ENCODE measurements around the gene LHX3.
A peak's percentile ranks its signal among the peaks of the same experiment; 100 is the strongest.

LHX3 gene

GRCh38 chr9:136204838-136205706 lies at the start of gene LHX3:
LHX3 (minus strand) TSS chr9:136205128; CDS start chr9:136205012, 116 bp downstream.
- no peak for DNase-seq (ENCODE audit: extremely low read depth in 1 of 2, low read depth in 1 of 2)

GRCh38 chr9:136253246-136254130 lies 48.6 kb upstream of the LHX3 start:
- no peak for DNase-seq (ENCODE audit: extremely low read depth in 1 of 2, low read depth in 1 of 2)

- DNase-seq (ENCODE audit: extremely low read depth in 1 of 2, low read depth in 1 of 2) = no peak
Observed at GRCh38 chr9:136252846-136253245, 47.9 kb upstream of the LHX3 start.

DNA sequence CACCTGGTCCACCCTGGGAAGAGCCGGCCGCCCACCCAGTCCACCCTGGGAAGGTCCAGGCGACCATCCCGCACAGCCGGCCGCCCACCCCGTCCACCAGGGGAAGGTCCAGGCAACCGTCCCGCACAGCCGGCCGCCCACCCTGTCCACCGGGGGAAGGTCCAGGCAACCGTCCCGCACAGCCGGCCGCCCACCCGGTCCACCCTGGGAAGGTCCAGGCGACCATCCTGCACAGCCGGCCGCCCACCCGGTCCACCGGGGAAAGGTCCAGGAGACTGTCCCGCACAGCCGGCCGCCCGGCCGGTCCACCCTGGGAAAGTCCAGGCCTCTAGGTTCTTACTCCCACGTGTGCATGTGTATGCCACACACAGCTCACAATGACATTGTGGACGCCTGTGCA lies 47.4 kb upstream of the LHX3 start:
- DNase-seq (ENCODE audit: extremely low read depth in 1 of 2, low read depth in 1 of 2) = no peak

DNA sequence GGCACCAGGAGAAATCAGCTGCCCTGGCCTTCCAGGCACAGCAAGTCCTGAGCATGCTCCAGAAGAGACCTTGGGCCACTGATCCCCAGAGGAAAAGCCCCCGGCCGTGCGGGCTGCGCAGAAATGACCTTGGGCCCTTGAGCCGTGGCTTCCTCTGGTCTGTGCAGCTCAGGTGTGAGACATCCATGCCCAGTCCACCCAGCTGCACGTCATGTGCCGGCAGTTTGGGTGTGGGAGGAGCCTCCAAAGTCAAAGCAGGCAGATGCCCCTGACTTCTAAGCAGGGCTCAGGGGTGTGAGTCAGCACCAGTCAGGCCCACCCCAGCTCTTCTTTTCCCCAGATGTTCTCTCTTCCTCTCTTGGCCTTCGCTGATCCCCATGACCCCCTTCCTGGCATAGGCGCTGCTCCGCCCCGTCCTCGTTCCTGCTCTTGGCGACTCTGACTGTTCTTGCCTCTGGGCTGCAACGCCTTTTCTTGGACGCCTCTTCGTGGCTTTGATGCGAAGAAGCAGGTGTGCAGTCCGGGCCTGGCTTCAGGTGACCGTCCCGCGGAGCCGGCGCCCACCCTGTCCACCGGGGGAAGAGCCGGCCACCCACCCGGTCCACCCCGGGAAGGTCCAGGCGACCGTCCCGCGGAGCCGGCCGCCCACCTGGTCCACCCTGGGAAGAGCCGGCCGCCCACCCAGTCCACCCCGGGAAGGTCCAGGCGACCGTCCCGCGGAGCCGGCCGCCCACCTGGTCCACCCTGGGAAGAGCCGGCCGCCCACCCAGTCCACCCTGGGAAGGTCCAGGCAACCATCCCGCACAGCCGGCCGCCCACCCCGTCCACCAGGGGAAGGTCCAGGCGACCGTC lies 46.6 kb upstream of the LHX3 start:
- DNase-seq (ENCODE audit: extremely low read depth in 1 of 2, low read depth in 1 of 2) = no peak

GRCh38 chr9:136250676-136251075 lies 45.7 kb upstream of the LHX3 start:
- DNase-seq (ENCODE audit: extremely low read depth in 1 of 2, low read depth in 1 of 2) = no peak

DNA sequence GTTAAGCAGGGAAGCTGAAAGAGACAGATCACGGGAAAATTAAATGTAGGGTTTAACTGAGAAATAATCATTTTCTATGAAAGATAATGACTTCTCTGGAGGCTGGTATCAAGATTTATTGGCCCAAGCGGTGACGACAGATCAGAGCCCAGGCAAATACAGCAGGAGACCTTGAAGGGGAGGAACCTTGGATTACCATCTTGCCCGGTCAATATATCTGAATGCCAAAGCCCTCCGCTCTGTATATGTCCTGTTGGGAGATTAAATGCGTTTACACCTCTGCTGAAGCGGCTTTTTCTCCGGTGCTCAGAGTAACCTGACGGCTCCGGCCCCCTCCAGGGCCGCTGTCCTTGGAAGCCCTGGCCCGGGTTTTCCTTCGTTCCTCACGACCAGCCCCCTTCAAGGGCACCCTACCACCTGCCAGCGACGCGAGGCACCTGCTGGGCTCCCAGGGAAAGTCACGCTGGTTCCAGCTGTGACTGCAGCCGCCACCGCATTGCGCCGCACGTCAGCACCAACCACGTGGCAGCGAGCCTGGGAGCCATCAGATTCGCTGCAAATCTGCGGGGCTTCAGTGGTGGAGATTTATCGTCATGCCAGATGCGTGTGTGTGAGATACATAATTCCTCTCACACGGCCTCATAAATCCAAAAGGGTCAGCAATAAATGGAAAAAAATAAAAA lies 45.1 kb upstream of the LHX3 start:
- no peak for DNase-seq (ENCODE audit: extremely low read depth in 1 of 2, low read depth in 1 of 2)

- no peak for DNase-seq (ENCODE audit: extremely low read depth in 1 of 2, low read depth in 1 of 2)
Observed at GRCh38 chr9:136248951-136249876, 44.3 kb upstream of the LHX3 start.

DNA sequence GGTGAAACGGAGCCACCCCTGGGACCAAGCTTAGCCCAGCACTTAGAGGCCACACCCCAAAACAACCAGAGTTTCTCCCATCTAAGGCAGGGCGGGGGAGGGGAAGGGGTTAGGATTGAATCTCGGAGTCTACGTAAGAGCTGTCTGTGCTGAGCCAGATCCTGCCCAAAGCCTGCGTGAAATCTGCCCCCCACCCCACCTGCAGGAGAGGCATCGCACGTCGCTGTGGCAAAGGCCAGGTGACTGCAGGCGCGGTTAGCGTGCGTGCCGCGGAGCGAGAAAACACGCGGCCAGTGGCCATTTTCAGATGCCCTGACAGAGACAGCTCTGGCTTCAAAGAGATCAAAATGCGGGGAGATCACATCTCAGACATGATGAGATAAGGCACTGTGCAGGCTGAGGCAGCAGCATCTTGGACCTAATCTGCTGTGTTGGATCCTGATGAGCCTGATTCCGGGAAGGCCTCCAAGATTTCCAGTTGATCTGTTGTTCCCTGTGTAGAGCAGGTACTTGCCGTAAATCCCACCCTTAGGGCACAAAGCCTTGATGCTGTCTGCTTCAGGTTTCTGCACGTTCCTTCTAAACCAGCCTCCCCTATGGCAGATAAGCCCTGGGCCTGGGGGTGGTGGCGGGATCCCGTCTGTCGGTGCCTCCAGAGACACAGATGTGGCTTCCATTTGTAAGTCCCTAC lies 43.2 kb upstream of the LHX3 start:
- DNase-seq (ENCODE audit: extremely low read depth in 1 of 2, low read depth in 1 of 2) = no peak

- no peak for DNase-seq (ENCODE audit: extremely low read depth in 1 of 2, low read depth in 1 of 2)
Observed at GRCh38 chr9:136247551-136247916, 42.6 kb upstream of the LHX3 start.

GRCh38 chr9:136246849-136247550 lies 42.1 kb upstream of the LHX3 start:
- DNase-seq (ENCODE audit: extremely low read depth in 1 of 2, low read depth in 1 of 2) = no peak

DNA sequence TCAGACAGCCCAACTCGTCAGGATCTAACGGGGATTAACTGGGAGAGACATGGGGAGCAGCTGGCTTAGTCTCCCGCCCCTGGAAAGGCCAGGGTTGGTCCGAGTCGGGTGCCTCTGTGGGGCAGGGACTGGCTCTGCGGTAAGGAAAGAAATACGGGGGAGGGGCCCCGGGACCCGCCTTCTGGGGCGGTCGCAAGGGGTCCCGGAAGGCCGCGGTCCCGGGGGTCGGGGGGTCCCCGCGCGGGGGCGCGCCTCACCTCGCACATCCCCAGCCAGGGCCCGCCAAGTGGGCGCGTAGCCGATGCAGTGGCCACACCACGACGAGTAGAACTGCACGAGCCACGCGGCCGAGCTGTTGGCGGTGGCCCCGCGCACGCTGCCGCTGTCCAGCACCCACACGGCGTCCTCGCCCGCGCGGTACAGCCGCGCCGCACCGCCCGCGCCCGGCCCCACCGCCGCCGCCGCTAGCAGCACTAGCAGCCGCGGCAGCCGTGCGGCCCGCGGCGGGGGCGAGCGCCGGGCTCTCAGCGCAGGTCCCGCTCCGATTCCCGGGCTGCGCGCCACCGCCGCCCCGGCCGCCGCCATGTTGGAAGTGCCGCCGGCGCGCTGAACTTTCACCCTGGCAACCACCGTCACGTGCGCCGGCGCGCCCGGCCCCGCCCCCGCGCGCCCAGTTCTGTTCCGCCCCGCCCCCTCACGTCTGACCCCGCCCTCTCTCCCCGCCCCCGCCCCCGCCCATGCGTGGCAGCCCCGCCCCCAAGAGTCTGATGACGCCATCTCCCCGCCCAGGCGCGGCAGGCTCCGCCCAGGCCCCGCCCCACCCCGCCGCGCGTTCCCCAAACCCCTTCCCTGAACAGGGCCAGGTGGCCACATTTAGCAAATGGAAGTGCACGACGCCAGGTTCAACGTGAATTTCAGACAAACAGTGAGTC lies 40.6 kb upstream of the LHX3 start, which contains the start of gene QSOX2:
TSS of gene QSOX2 (minus strand) at position 594 of the 932 bp plus-strand sequence. CDS start at position 585, 9 bp downstream.
- DNase-seq (ENCODE audit: extremely low read depth in 1 of 2, low read depth in 1 of 2) = peak; percentile 47 to 82

DNA sequence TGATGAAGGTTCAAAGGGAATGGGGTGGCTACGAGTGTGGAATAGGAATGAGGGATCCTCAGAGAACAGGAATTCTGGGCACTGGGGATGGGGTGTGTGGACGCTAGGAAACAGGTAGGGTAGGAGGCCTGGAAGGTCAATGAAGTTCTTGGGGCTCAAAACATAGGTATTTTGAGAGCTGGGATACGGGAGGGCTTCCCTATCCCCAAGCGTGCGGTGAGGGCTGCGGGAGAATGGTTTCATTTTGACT lies 40.0 kb upstream of the LHX3 start:
- DNase-seq (ENCODE audit: extremely low read depth in 1 of 2, low read depth in 1 of 2) = no peak

GRCh38 chr9:136244122-136244968 lies 39.4 kb upstream of the LHX3 start:
- DNase-seq (ENCODE audit: extremely low read depth in 1 of 2, low read depth in 1 of 2) = no peak

DNA sequence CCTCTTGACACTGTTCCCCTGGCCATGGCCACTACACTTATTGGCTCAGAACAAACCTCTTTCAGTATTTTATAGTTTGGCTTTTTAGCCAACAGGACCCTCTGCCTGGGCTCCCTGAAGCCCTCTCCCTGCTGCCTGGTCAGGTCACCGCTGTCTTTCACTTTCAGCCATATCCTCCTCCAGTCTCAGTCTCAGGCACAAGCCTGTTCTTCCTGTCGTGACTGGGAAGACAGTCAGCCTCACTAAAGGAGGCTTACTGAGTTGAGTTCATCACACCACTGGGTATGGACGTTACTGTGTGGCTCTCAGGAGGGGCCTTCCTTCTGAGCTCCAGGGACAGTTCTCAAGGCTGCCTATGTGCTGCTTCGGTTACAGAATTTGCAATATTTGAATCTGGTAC lies 38.7 kb upstream of the LHX3 start:
- DNase-seq (ENCODE audit: extremely low read depth in 1 of 2, low read depth in 1 of 2) = no peak

DNA sequence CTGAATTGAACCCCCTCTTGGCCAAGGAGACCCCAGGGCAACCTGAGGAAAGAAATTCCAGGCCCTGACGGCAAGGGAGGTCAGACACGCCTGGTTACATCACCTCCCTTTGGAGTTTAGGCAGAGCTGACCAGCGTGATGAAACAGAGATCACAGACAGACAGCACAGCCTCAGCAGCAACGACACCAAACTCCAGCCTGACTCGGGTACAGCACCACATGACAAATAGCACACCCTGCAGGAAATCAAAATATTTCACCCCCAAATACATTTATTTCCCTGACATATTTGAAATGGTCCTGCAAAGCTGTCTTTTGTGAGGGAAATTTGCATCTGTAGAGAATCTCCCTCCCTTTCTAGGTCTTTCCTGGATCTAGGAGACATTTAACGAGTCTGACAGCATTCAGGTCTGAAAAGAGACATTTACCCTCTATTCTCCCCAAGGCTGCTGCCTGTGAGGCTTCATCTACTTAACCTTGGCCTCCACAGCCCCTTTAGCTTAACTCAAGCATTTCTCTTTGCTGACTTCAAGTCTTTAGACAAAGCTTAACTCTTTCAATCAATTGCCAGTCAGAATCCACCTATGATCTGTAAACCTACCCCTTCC lies 38.1 kb upstream of the LHX3 start:
- no peak for DNase-seq (ENCODE audit: extremely low read depth in 1 of 2, low read depth in 1 of 2)

All from activated CD8-positive, alpha-beta memory T cell treated with anti-CD3 and anti-CD28 coated beads for 1 hour (primary cell).